ENCODE data around the gene PRKCA.

Gene PRKCA

GRCh38 chr17:66493283-66494019, 191.0 kb downstream of the PRKCA start:
- TF ChIP-seq TCF12 (IDR thresholded peaks at IDR 0.05; ENCODE audit: low read depth) (no peak), TEAD4 (IDR thresholded peaks at IDR 0.05) (no peak), ZBTB7A (IDR thresholded peaks at IDR 0.05; ENCODE audit: low read depth) (no peak), FOXM1 (IDR thresholded peaks at IDR 0.05; ENCODE audit: borderline replicate concordance, low read depth) (no peak), CEBPB (IDR thresholded peaks at IDR 0.05) (no peak), REST (IDR thresholded peaks at IDR 0.05; ENCODE audit: low read depth) (no peak)

GRCh38 chr17:66494023-66494803, 191.8 kb downstream of the PRKCA start:
- no peak for TF ChIP-seq TAF1 (IDR thresholded peaks at IDR 0.05; ENCODE audit: low read depth)
- no peak for TF ChIP-seq REST (IDR thresholded peaks at IDR 0.05; ENCODE audit: low read depth)
- no peak for TF ChIP-seq TCF12 (IDR thresholded peaks at IDR 0.05; ENCODE audit: low read depth)
- TF ChIP-seq CREB1 (IDR thresholded peaks at IDR 0.05; ENCODE audit: low read depth) = no peak
- TF ChIP-seq USF1 (IDR thresholded peaks at IDR 0.05) = no peak
- TF ChIP-seq EGR1 (IDR thresholded peaks at IDR 0.05) = no peak
- TF ChIP-seq TEAD4 (IDR thresholded peaks at IDR 0.05) = no peak
- TF ChIP-seq YY1 (IDR thresholded peaks at IDR 0.05; ENCODE audit: low read depth) = no peak
- no peak for TF ChIP-seq MAX (IDR thresholded peaks at IDR 0.05)
- TF ChIP-seq NFIC (IDR thresholded peaks at IDR 0.05) = no peak
- TF ChIP-seq ZBTB7A (IDR thresholded peaks at IDR 0.05; ENCODE audit: low read depth) = no peak

GRCh38 chr17:66495035-66495434, 192.6 kb downstream of the PRKCA start:
- TF ChIP-seq EGR1 (IDR thresholded peaks at IDR 0.05) (no peak), RAD21 (IDR thresholded peaks at IDR 0.05; ENCODE audit: low read depth) (no peak), ZBTB7A (IDR thresholded peaks at IDR 0.05; ENCODE audit: low read depth) (no peak), EP300 (IDR thresholded peaks at IDR 0.05; ENCODE audit: borderline replicate concordance) (no peak), REST (IDR thresholded peaks at IDR 0.05; ENCODE audit: low read depth) (no peak), MAX (IDR thresholded peaks at IDR 0.05) (no peak), CREB1 (IDR thresholded peaks at IDR 0.05; ENCODE audit: low read depth) (no peak), NFIC (IDR thresholded peaks at IDR 0.05) (no peak), YY1 (IDR thresholded peaks at IDR 0.05; ENCODE audit: low read depth) (no peak), TAF1 (IDR thresholded peaks at IDR 0.05; ENCODE audit: low read depth) (no peak)

GRCh38 chr17:66496306-66496705, 193.9 kb downstream of the PRKCA start:
- TF ChIP-seq TEAD4 (IDR thresholded peaks at IDR 0.05) (no peak), TAF1 (IDR thresholded peaks at IDR 0.05; ENCODE audit: low read depth) (no peak), NFIC (IDR thresholded peaks at IDR 0.05) (no peak), CEBPB (IDR thresholded peaks at IDR 0.05) (no peak), YY1 (IDR thresholded peaks at IDR 0.05; ENCODE audit: low read depth) (no peak), EP300 (IDR thresholded peaks at IDR 0.05; ENCODE audit: borderline replicate concordance) (no peak), USF1 (IDR thresholded peaks at IDR 0.05) (no peak), EGR1 (IDR thresholded peaks at IDR 0.05) (no peak)
